GM11168 (cell line): Measurements from ENCODE around the gene SMTN.
"Not testable (repeated sequence)": the region's sequence is repeated elsewhere in the genome, so short reads cannot be mapped to it uniquely, and the experiment has no call there.

Source experiments
- in situ Hi-C: fragments of 300-500 bp; cut with MboI; formaldehyde crosslinking; loops from one replicate; pipeline ENCODE4 v1.12.0; 2022; ENCODE audit warnings: low sequenced_read_pairs; ENCODE audit not compliant: unreplicated experiment

The SMTN gene

GRCh38 chr22:31069691-31070314 is 11.3 kb upstream of the SMTN start:
- in situ Hi-C loops: not testable (repeated sequence)

DNA sequence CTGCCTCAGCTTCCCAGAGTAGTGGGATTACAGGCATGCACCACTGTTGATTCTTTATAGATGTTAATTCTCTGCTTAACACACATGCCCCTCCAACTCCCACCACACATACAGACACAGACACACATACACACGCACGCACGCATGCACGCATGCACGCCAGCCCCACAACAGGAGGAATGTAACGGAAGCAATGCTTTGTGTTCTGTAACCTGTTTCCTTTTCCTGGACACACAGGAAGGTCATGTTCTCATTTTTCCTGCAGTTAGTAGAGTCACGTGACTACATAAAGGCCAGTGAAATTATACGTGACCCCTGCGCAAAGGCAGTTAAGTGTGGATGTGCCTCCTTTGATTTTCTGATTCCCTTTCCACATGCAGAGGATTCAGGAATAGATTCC is 8.0 kb upstream of the SMTN start:
- in situ Hi-C loops: not testable (repeated sequence)

DNA sequence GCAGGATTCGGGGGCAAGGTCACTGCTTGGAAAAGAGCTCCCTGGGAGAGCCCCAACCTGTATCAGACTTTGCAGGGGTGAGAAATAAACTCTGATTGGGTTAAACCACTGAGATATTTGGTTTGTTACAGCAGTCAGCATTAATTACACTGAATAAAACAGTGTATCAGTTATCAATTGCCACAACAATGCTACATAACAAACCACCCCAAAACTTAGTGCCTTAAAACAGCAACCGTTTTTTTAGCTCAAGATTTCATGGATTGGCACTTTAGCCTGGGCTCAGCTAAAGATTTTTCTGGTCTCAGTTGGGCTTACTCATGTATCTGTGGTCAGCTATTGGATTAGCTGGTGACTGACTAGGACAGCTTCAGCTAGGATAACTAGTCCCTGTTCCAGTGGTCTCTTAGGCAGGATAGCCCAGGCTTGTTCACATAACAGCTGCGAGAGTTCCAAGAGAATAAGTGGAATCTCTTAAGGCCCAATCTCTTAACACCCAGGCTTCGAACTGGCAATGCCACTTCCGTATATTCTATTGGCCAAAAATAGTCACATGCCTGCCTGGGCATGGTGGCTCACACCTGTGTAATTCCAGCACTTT is 7.5 kb upstream of the SMTN start:
- in situ Hi-C loops: not testable (repeated sequence)

GRCh38 chr22:31075961-31076360 is 5.2 kb upstream of the SMTN start:
- in situ Hi-C loops: no loop called here

- in situ Hi-C loops: no loop called here
Observed at GRCh38 chr22:31077681-31078080, 3.4 kb upstream of the SMTN start.

- in situ Hi-C loops: not testable (repeated sequence)
Observed at GRCh38 chr22:31078389-31078788, 2.7 kb upstream of the SMTN start.

GRCh38 chr22:31079095-31079642 is 1.9 kb upstream of the SMTN start:
- in situ Hi-C loops: no loop called here

- in situ Hi-C loops: loop anchor here (10.0 kb wide), 1 partner anchor 126 kb away; no protein-coding TSS in a partner anchor
Observed at GRCh38 chr22:31080164-31080847, 812 bp upstream of the SMTN start.

DNA sequence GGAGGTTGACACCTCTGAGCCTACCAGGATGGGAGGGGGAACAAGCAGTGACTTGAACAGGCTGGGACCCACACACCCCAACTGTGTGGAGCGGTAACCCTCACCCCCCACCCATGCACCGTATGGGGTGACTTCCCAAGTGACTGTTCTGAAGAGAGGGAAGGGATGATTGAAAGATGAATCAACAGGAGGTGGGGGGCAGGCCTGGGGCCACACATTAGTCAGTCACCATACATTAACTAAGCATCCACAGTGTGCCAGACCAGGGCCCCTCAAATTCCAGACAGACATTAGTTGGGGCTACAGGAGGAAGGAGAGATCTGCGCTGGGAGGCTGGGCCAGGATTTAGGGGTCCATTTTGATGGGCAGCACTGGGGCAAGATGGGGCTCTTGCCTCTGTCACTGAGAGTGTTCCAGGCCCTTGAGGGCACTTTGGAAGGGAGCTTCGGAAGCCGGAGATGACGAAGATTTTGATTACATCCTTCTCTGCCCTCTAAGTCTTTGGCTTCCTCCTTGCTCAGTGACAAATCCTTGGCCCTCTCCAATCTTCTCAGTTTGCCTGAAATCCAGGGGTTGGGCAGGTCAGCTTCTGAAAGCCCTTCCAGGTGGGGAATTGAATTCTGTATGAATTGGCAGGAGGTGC is 966 bp downstream of the SMTN start:
- in situ Hi-C loops: loop anchor here (10.0 kb wide), 1 partner anchor 127 kb away; no protein-coding TSS in a partner anchor

DNA sequence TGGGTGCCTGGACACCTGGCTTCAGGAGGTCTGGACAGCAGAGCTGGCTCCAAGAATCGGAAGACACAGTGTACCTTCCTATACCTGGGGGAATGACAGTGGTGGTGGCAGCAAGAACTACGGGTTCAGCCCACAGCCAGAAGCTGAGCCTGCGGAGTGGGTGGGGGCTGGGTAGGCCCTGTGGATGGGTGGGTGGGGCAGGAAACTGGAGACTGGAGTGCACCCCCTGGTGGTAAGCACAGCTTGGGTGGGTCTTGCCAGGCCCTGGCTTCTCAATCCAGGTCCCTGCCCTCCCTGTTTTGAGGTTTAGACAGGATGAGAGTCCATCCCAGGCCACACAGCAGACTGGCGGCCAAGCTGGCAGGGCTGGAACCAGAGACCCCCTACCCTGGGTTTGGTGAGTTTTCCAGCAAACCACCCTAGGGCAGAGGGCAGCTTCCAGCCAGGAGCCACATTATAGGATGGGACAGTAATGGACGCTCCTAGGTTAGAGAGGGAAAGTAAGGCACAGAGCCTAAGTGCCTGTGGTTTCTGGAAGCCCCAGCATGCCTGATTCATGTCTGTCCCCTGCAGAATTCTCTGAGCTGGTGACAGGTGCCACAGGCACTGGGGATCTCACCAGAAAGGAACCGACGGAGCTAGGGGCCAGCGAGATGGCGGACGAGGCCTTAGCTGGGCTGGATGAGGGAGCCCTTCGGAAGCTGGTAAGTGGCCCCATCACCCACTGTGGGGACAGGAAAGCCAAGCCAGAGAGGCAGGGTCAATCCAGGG is 1.7 kb downstream of the SMTN start:
- in situ Hi-C loops: loop anchor here (10.0 kb wide), 1 partner anchor 128 kb away; no protein-coding TSS in a partner anchor

DNA sequence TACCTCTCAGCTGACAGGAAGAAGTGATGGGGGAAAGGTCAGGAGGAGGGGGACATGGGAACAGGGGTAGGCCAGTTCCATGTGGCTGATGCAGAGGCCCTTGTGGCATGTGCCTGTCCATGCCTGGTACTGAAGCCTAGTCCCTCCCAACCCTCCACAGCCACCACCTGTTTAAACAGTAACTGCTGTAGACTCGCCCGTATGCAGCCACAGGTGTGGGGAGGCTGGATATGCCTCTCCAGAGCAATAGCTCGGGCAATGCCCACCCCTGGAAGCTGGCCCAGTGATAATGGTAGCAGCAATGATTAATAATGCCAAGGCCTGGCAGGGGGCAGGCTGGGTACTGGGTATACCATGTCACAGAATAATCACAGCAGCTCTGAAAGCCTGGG is 2.3 kb downstream of the SMTN start:
- in situ Hi-C loops: loop anchor here (10.0 kb wide), 1 partner anchor 129 kb away; no protein-coding TSS in a partner anchor

- in situ Hi-C loops: loop anchor here (10.0 kb wide), 1 partner anchor 129 kb away; no protein-coding TSS in a partner anchor
Observed at GRCh38 chr22:31083923-31084810, 3.0 kb downstream of the SMTN start.

- in situ Hi-C loops: loop anchor here (10.0 kb wide), 1 partner anchor 130 kb away; no protein-coding TSS in a partner anchor
Observed at GRCh38 chr22:31084811-31085492, 3.8 kb downstream of the SMTN start.

DNA sequence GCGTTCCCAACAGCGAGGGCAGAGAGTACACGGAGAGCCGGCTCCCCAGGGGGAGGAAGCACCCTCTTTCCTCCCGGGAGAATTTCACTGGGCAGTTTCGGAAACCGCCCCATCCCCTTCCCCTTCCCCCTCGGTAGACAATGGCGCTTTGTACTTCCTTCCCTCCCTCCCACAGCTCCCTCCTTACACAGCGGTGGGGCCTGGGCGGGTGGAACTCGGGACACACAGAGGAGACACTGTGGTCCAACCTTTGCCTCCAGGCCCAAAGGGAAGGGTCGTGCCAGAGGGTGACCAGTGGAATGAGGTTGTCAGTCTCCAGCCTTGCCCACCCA is 4.3 kb downstream of the SMTN start:
- in situ Hi-C loops: loop anchor here (10.0 kb wide), 1 partner anchor 131 kb away; no protein-coding TSS in a partner anchor

GRCh38 chr22:31085928-31086327 is 4.8 kb downstream of the SMTN start:
- in situ Hi-C loops: loop anchor here (10.0 kb wide), 1 partner anchor 131 kb away; no protein-coding TSS in a partner anchor

DNA sequence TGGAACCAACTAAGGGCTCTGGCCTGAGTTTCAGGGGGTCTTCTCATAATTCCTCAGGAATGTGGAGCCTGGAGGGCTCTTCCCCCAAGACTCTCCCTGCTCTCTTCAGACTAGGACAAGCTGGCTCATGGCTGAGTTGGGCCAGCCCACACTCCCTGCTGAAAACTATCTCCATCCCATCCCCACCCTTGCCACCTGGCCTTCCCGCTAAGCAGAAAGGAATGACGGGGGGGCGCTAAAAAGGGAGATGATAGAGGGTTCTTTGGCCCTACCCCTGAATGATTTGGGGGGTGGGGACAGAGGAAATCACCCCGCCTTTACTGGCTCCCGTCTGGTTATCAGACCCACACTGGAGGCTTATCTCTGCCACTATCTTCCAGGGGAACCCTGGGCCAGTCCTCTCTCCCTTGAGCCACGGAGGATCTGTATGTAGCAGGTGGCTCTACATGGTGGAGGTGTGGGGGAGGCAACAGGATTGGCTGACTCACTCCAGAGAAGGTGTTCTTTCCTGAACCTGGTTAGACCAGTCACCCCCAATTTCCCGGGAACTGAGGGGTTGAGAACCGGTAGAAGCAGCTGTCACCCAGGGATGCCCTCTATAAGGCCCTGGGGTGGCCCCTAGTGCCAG is 5.7 kb downstream of the SMTN start:
- in situ Hi-C loops: loop anchor here (10.0 kb wide), 1 partner anchor 132 kb away; no protein-coding TSS in a partner anchor

DNA sequence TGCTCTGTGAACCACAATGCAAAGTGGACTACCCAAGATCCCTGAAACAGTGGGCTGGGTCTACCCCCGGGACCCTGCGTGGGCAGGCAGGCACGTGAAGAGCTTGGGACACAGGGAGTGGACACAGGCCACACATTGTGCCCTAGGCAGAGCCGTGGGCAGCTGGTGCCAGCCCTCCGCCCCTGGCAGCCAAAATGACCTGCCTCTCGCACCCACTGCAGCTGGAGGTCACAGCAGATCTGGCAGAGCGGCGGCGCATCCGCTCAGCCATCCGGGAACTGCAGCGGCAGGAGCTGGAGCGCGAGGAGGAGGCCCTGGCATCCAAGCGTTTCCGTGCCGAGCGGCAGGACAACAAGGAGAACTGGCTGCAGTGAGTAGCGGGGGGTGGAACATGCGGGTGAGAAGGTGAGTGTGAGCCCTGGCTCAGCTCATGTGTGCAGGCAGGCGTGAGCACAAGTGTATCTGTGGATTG is 6.7 kb downstream of the SMTN start:
- in situ Hi-C loops: loop anchor here (10.0 kb wide), 1 partner anchor 133 kb away; no protein-coding TSS in a partner anchor
